WTC11 (cell line): ENCODE results near the gene ADAMTS9. TPM values are rescaled to one million over a fixed set of nuclear protein-coding genes. Genes with fewer than 3 reads are reported as not detected.

Experiments used
- ATAC-seq: fragments of 200-7000 bp; cut with Tn5 transposase; 2 replicates; pipeline ENCODE4 v1.10.0; 2021; ENCODE audit warnings: mild to moderate bottlenecking, moderate library complexity
- CTCF ChIA-PET: fragments of 300-600 bp; sonication (Branson Sonifier 250); formaldehyde crosslinking; loops from one replicate; lab custom pipeline; 2021; ENCODE audit warnings: antibody characterized with exemption; lab: Charles Lee
- POLR2A ChIA-PET: fragments of 350-600 bp; sonication (Branson Sonifier 250); formaldehyde crosslinking; loops from one replicate; lab custom pipeline; 2021; ENCODE audit warnings: antibody characterized with exemption; lab: Charles Lee
- DNase-seq: peaks from one replicate; pipeline ENCODE4 v3.0.0; 2021; ENCODE audit warnings: low spot score
- H3K27ac Mint-ChIP-seq: 2 replicates; pipeline ENCODE4 v1.8.0; 2021; ENCODE audit warnings: mixed read lengths
- H3K27me3 Mint-ChIP-seq: 2 replicates; pipeline ENCODE4 v1.8.0; 2021; ENCODE audit warnings: low read depth, mild to moderate bottlenecking, moderate library complexity, mixed read lengths
- H3K36me3 Mint-ChIP-seq: 2 replicates; pipeline ENCODE4 v1.8.0; 2021; ENCODE audit warnings: mixed read lengths
- H3K4me1 Mint-ChIP-seq: 2 replicates; pipeline ENCODE4 v1.8.0; 2022; ENCODE audit warnings: mixed read lengths
- H3K4me3 Mint-ChIP-seq: 2 replicates; pipeline ENCODE4 v1.8.0; 2021; ENCODE audit warnings: mild to moderate bottlenecking, moderate library complexity, mixed read lengths
- H3K9me3 Mint-ChIP-seq: 2 replicates; pipeline ENCODE4 v1.8.0; 2021; ENCODE audit warnings: mixed read lengths
- ATF1 ChIP-seq: sonication (generic); formaldehyde crosslinking; IDR thresholded peaks from 2 replicates; pipeline ENCODE4 v1.8.1; 2023; ENCODE audit warnings: mild to moderate bottlenecking, moderate library complexity, missing genetic modification reagents
- ATF2 ChIP-seq: sonication (generic); formaldehyde crosslinking; IDR thresholded peaks from 2 replicates; pipeline ENCODE4 v1.8.1; 2022; ENCODE audit warnings: low read depth, missing genetic modification reagents, borderline replicate concordance
- CBFB ChIP-seq: sonication (generic); formaldehyde crosslinking; IDR thresholded peaks from 2 replicates; pipeline ENCODE4 v1.8.1; 2022; ENCODE audit warnings: mild to moderate bottlenecking, low read depth, missing genetic modification reagents
- CTCF ChIP-seq: fragments of 200-600 bp; IDR thresholded peaks from 2 replicates; pipeline ENCODE4 v1.8.0; 2022; ENCODE audit warnings: antibody characterized with exemption
- ESRRA ChIP-seq: sonication (generic); formaldehyde crosslinking; IDR thresholded peaks from 2 replicates; pipeline ENCODE4 v1.8.1; 2022; ENCODE audit warnings: mild to moderate bottlenecking, missing genetic modification reagents, borderline replicate concordance
- FOXJ3 ChIP-seq: sonication (generic); formaldehyde crosslinking; IDR thresholded peaks from 2 replicates; pipeline ENCODE4 v1.9.0; 2021; ENCODE audit warnings: missing genetic modification reagents, mild to moderate bottlenecking, borderline replicate concordance
- FOXK1 ChIP-seq: sonication (generic); formaldehyde crosslinking; IDR thresholded peaks from 2 replicates; pipeline ENCODE4 v1.8.0; 2022; ENCODE audit warnings: mild to moderate bottlenecking, moderate library complexity, missing genetic modification reagents
- JAZF1 ChIP-seq: fragments of 250-450 bp; sonication (Bioruptor Pico); IDR thresholded peaks from 2 replicates; pipeline ENCODE4 v1.9.0; 2021; ENCODE audit warnings: moderate library complexity, mild to moderate bottlenecking, inconsistent platforms
- JUN ChIP-seq: sonication (generic); formaldehyde crosslinking; IDR thresholded peaks from 2 replicates; pipeline ENCODE4 v1.8.0; 2023; ENCODE audit warnings: mild to moderate bottlenecking, missing genetic modification reagents
- KAT7 ChIP-seq: sonication (generic); formaldehyde crosslinking; IDR thresholded peaks from 2 replicates; pipeline ENCODE4 v1.8.1; 2023; ENCODE audit warnings: missing genetic modification reagents, mild to moderate bottlenecking, borderline replicate concordance
- MXD4 ChIP-seq: fragments of 250-450 bp; sonication (Bioruptor Pico); IDR thresholded peaks from 2 replicates; pipeline ENCODE4 v1.8.0; 2021; ENCODE audit warnings: mild to moderate bottlenecking, moderate library complexity, borderline replicate concordance
- NFE2L1 ChIP-seq: sonication (generic); formaldehyde crosslinking; IDR thresholded peaks from 2 replicates; pipeline ENCODE4 v1.8.1; 2023; ENCODE audit warnings: missing genetic modification reagents
- OVOL2 ChIP-seq: fragments of 250-450 bp; sonication (Bioruptor Pico); IDR thresholded peaks from 2 replicates; pipeline ENCODE4 v1.9.0; 2021; ENCODE audit warnings: mild to moderate bottlenecking, borderline replicate concordance
- PRRX2 ChIP-seq: fragments of 250-450 bp; sonication (Bioruptor Pico); IDR thresholded peaks from 2 replicates; pipeline ENCODE4 v1.8.0; 2021; ENCODE audit warnings: mild to moderate bottlenecking
- SMAD3 ChIP-seq: sonication (generic); formaldehyde crosslinking; IDR thresholded peaks from 2 replicates; pipeline ENCODE4 v1.8.0; 2022; ENCODE audit warnings: missing genetic modification reagents, mild to moderate bottlenecking, borderline replicate concordance
- SMAD4 ChIP-seq: sonication (generic); formaldehyde crosslinking; IDR thresholded peaks from 2 replicates; pipeline ENCODE4 v1.8.0; 2022; ENCODE audit warnings: mild to moderate bottlenecking, missing genetic modification reagents
- TCF7 ChIP-seq: sonication (generic); formaldehyde crosslinking; IDR thresholded peaks from 2 replicates; pipeline ENCODE4 v1.8.0; 2022; ENCODE audit warnings: mild to moderate bottlenecking, low read depth, missing genetic modification reagents, moderate library complexity
- ZMAT4 ChIP-seq: fragments of 250-450 bp; sonication (Bioruptor Pico); IDR thresholded peaks from 2 replicates; pipeline ENCODE4 v1.9.0; 2021; ENCODE audit warnings: mild to moderate bottlenecking
- ZNF121 ChIP-seq: sonication (generic); formaldehyde crosslinking; IDR thresholded peaks from 2 replicates; pipeline ENCODE4 v1.8.0; 2023; ENCODE audit warnings: missing genetic modification reagents
- ZNF232 ChIP-seq: sonication (generic); formaldehyde crosslinking; IDR thresholded peaks from 2 replicates; pipeline ENCODE4 v1.8.0; 2022; ENCODE audit warnings: mild to moderate bottlenecking, missing genetic modification reagents
- ZNF396 ChIP-seq: fragments of 250-450 bp; sonication (Bioruptor Pico); IDR thresholded peaks from 2 replicates; pipeline ENCODE4 v1.8.0; 2021; ENCODE audit warnings: mild to moderate bottlenecking, moderate library complexity, borderline replicate concordance
- ZNF512 ChIP-seq: sonication (generic); formaldehyde crosslinking; IDR thresholded peaks from 2 replicates; pipeline ENCODE4 v1.8.1; 2022; ENCODE audit warnings: missing genetic modification reagents, borderline replicate concordance
- total RNA-seq: library from RNA; stranded (reverse); gene quantifications from 3 replicates; pipeline ENCODE4 v1.2.3, GENCODE V29; 2021
- TF ChIP-seq, protein P1 (sequence below): sonication (generic); formaldehyde crosslinking; IDR thresholded peaks from 2 replicates; pipeline ENCODE4 v1.8.1; 2023; ENCODE audit warnings: mild to moderate bottlenecking, missing genetic modification reagents
- TF ChIP-seq, protein P2 (sequence below): sonication (generic); formaldehyde crosslinking; IDR thresholded peaks from 2 replicates; pipeline ENCODE4 v1.8.0; 2022; ENCODE audit warnings: mild to moderate bottlenecking, missing genetic modification reagents

The ADAMTS9 gene
- total RNA-seq, 1 experiment from 2014 or later = 3.1 TPM

DNA sequence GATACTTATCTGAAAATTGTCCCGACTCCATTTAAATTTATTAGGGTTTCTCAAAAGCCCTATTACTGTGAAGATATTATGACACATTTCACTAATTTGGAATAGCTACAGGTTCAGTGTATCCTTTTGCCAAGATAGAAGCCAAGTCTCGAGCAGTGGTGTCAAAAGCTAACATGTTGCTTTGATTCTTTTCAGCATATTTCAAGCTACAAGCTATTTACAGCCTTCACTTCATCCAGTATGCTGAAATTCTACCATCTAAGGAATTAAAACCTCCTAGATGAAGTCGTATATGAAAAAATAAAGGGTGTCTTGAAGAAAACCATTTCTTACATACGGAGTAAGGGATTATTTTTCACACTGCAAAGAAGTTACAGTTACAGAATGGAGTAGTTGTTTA, 31.2 kb upstream of the ADAMTS9 start:
- no peak overlapping the region for H3K4me3 Mint-ChIP-seq
- ATAC-seq = no peak
- H3K27me3 Mint-ChIP-seq = no peaks in the 10 kb centered on the region
- H3K36me3 Mint-ChIP-seq = no peaks in the 10 kb centered on the region
- ChIA-PET POLR2A (no interaction called here), CTCF (interaction anchor here (0.6 to 1.5 kb wide), 4 partner anchors 143 to 299 kb away, joined by 3 to 6 read pairs (median 3); no protein-coding TSS in a partner anchor)
- peaks cover 5% of the 10 kb centered on the region for H3K9me3 Mint-ChIP-seq
- no peak overlapping the region for H3K27ac Mint-ChIP-seq
- TF ChIP-seq JAZF1 (CRISPR knock-in tag) (no peak), ESRRA (CRISPR knock-in tag) (no peak), KAT7 (CRISPR knock-in tag) (no peak), ATF2 (no peak), ZMAT4 (CRISPR knock-in tag) (no peak), OVOL2 (CRISPR knock-in tag) (no peak), ZNF232 (CRISPR knock-in tag) (no peak), ZNF512 (CRISPR knock-in tag) (no peak), FOXJ3 (CRISPR knock-in tag) (no peak), ZNF121 (CRISPR knock-in tag) (no peak), ATF1 (no peak), ZNF396 (CRISPR knock-in tag) (no peak), FOXK1 (CRISPR knock-in tag) (no peak), SMAD3 (CRISPR knock-in tag) (no peak), MXD4 (CRISPR knock-in tag) (no peak), PRRX2 (CRISPR knock-in tag) (no peak), CBFB (CRISPR knock-in tag) (no peak)
- TF ChIP-seq, protein P1, sequence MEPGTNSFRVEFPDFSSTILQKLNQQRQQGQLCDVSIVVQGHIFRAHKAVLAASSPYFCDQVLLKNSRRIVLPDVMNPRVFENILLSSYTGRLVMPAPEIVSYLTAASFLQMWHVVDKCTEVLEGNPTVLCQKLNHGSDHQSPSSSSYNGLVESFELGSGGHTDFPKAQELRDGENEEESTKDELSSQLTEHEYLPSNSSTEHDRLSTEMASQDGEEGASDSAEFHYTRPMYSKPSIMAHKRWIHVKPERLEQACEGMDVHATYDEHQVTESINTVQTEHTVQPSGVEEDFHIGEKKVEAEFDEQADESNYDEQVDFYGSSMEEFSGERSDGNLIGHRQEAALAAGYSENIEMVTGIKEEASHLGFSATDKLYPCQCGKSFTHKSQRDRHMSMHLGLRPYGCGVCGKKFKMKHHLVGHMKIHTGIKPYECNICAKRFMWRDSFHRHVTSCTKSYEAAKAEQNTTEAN (CRISPR knock-in tag) = no peak
- DNase-seq = no peak
- peaks cover 11% of the 10 kb centered on the region for H3K4me1 Mint-ChIP-seq

DNA sequence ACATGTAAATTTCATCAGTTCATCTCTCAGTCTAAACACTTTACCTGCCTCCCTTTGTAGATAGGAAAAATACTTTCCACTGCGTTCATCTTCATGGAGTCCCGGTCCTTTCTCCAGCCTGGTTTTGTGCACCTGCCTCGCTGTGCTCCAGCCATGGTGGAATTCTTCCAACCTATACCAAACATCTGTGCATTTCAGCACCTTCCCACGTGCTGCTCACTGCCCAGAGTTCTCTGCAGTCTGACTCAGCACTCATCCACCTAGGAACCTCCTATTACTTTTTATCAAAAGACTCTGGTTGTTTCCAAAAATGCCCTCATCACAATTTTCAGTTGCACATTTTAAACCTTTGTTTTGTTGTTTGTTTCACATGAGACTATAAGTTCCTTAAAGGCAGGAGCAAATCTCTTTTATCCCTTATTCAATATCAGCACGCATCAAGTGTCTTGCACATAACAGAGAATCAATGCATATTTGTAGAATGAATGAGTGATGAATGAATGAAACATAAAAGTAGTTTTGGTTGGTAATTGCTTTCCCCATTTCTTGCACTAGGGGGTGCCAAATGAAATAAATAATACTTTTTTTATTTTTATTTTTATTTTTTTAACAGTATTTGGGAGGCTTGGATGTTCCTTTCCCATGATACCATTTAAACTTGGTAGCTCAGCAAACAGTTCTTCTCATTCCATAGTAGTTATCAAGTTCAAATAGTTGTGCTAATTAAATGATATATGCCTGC, 30.2 kb upstream of the ADAMTS9 start:
- Mint-ChIP-seq H3K9me3 (peaks cover 6% of the 10 kb centered on the region), H3K4me1 (peaks cover 11% of the 10 kb centered on the region), H3K27me3 (no peaks in the 10 kb centered on the region), H3K36me3 (no peaks in the 10 kb centered on the region), H3K4me3 (no peak overlapping the region), H3K27ac (no peak overlapping the region)
- ChIA-PET CTCF (interaction anchor here (1.2 kb wide), 1 partner anchor 188 kb away, joined by 3 read pairs; no protein-coding TSS in a partner anchor), POLR2A (no interaction called here)
- DNase-seq = no peak
- TF ChIP-seq JUN (CRISPR knock-in tag) (no peak), SMAD4 (CRISPR knock-in tag) (no peak), TCF7 (no peak), NFE2L1 (CRISPR knock-in tag) (no peak), CTCF (peak; percentile 29; the same call in 1 of the 2 replicates)
- TF ChIP-seq, protein P2, sequence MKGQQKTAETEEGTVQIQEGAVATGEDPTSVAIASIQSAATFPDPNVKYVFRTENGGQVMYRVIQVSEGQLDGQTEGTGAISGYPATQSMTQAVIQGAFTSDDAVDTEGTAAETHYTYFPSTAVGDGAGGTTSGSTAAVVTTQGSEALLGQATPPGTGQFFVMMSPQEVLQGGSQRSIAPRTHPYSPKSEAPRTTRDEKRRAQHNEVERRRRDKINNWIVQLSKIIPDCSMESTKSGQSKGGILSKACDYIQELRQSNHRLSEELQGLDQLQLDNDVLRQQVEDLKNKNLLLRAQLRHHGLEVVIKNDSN (CRISPR knock-in tag) = no peak
- ATAC-seq = no peak
